ENCODE results near the gene PELI2.

- no peak for TF ChIP-seq CTCF (IDR thresholded peaks at IDR 0.05 in 4 of 5, conservative IDR thresholded peaks at IDR 0.05 in 1 of 5)
- no peak for TF ChIP-seq POLR2A (IDR thresholded peaks at IDR 0.05)
Observed at GRCh38 chr14:56152221-56152620, 34.0 kb downstream of the PELI2 start.
